Type B pancreatic cell (in vitro differentiated cells): ENCODE data around the gene INO80E. TPM values are rescaled to one million over a fixed set of nuclear protein-coding genes. Genes with fewer than 3 reads are reported as not detected.
"Not testable (repeated sequence)": the region's sequence is repeated elsewhere in the genome, so short reads cannot be mapped to it uniquely, and the experiment has no call there.

Experiments used
- DNase-seq: peaks from one replicate; pipeline ENCODE4 v3.0.0; 2021; ENCODE audit warnings: mixed read lengths; ENCODE audit not compliant: unreplicated experiment; ENCODE audit errors: extremely low spot score
- H3K27ac Mint-ChIP-seq: 2 replicates; pipeline ENCODE4 v1.8.0; 2021; ENCODE audit warnings: mild to moderate bottlenecking, mixed read lengths
- H3K27me3 Mint-ChIP-seq: 2 replicates; pipeline ENCODE4 v1.8.0; 2021; ENCODE audit warnings: mixed read lengths
- H3K36me3 Mint-ChIP-seq: 2 replicates; pipeline ENCODE4 v1.8.0; 2021; ENCODE audit warnings: mixed read lengths
- H3K4me1 Mint-ChIP-seq: one replicate; pipeline ENCODE4 v1.8.0; 2021; ENCODE audit warnings: mixed read lengths; ENCODE audit not compliant: unreplicated experiment
- H3K4me3 Mint-ChIP-seq: 2 replicates; pipeline ENCODE4 v1.8.0; 2021; ENCODE audit warnings: mild to moderate bottlenecking, mixed read lengths
- H3K9me3 Mint-ChIP-seq: 2 replicates; pipeline ENCODE4 v1.8.0; 2021; ENCODE audit warnings: mixed read lengths
- total RNA-seq: library from RNA; stranded (reverse); gene quantifications from 2 replicates; pipeline ENCODE4 v1.2.1, GENCODE V29; 2021; ENCODE audit warnings: low replicate concordance
- TF ChIP-seq, protein P1 (sequence below): fragments of 200-600 bp; sonication (generic); conservative IDR thresholded peaks from 2 replicates; pipeline ENCODE4 v1.5.0; 2021; ENCODE audit warnings: antibody characterized with exemption, mild to moderate bottlenecking

Gene INO80E
- total RNA-seq, 1 donor from 2014 or later: 78.7 TPM

DNA sequence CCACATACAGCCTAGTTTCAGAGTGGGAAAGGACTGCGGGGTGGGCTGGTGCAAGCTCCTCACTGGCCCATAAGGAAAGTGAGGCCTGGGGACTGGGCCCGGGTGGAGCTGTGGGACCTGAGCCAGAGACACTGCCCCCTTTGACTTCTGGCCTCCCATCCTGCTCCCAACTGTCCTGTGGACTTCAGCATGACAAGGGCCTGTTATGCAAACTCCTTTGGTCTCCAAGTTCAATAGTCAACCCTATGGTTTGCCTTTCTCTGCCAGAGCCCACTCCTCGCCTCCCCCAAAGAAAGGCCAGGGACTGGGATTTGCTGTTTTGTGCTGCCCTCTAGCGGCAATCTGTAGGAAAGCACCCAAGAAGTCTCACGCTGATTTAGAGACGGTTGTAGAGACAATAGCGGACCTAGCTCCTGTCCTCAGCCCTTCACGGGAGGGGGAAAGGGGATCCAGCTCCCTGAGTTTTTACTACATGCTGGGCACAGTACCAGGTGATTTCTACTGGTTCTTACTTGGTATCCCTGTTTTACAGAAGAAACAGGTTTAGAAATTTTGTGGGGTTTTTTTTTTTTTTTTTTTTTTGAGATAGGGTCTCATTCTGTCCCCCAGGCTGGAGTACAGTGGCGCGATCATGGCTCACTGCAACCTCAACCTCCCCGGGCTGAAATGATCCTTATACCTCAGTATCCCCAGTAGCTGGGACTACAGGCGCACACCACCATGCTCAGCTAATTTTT, 36.2 kb downstream of the INO80E start:
- H3K36me3 Mint-ChIP-seq: no peaks in the 10 kb centered on the region
- TF ChIP-seq, protein P1, sequence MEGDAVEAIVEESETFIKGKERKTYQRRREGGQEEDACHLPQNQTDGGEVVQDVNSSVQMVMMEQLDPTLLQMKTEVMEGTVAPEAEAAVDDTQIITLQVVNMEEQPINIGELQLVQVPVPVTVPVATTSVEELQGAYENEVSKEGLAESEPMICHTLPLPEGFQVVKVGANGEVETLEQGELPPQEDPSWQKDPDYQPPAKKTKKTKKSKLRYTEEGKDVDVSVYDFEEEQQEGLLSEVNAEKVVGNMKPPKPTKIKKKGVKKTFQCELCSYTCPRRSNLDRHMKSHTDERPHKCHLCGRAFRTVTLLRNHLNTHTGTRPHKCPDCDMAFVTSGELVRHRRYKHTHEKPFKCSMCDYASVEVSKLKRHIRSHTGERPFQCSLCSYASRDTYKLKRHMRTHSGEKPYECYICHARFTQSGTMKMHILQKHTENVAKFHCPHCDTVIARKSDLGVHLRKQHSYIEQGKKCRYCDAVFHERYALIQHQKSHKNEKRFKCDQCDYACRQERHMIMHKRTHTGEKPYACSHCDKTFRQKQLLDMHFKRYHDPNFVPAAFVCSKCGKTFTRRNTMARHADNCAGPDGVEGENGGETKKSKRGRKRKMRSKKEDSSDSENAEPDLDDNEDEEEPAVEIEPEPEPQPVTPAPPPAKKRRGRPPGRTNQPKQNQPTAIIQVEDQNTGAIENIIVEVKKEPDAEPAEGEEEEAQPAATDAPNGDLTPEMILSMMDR: peak; percentile 89
- H3K4me1 Mint-ChIP-seq: peaks cover 5% of the 10 kb centered on the region
- DNase-seq: no peak
- peak overlapping the region; percentile 79 for H3K4me3 Mint-ChIP-seq
- no peak overlapping the region for H3K27ac Mint-ChIP-seq
- H3K27me3 Mint-ChIP-seq: peaks cover 68% of the 10 kb centered on the region
- no peaks in the 10 kb centered on the region for H3K9me3 Mint-ChIP-seq

DNA sequence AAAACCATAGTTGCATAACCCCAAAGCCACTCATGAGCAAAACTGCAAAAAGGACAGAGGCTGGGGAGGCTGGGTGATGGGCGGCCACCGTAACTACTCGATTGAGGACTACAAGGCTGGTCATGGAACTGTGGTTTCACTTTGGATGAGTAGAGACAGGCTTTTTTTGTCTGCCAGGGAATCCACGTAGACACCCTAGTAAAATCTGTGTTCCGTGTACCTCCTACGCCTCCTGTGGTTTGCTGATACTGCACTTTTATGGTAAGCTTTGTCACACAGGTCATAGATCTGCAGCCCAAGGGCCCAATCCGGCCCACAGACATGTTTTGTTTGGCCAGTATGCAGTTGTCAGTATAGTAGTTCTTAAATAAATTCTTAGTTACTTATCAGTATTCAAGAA, 37.2 kb downstream of the INO80E start:
- no peaks in the 10 kb centered on the region for H3K36me3 Mint-ChIP-seq
- no peaks in the 10 kb centered on the region for H3K9me3 Mint-ChIP-seq
- DNase-seq: no peak
- peaks cover 66% of the 10 kb centered on the region for H3K27me3 Mint-ChIP-seq
- peaks cover 5% of the 10 kb centered on the region for H3K4me1 Mint-ChIP-seq
- no peak overlapping the region for H3K4me3 Mint-ChIP-seq
- TF ChIP-seq, protein P1: no peak
- H3K27ac Mint-ChIP-seq: no peak overlapping the region

DNA sequence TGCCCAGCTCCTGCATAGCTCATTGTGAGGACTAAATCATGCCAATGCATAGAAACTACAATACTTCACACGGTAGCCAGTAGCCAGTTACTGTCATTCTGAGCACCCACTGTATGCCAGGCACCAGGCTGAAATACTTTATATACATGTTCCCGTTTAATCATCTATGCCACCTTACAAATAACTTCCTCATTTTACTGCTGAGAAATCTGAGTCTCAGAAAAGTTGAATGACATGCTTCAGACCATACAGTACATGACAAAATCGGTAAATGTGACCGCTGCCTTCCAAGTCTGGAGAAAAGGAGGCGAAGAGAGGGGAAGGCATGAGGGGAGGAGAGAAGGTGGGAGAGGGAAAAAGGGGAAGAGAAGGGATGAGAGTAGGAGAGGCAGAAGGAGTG, 44.2 kb downstream of the INO80E start:
- H3K27me3 Mint-ChIP-seq: peaks cover 25% of the 10 kb centered on the region
- H3K4me3 Mint-ChIP-seq: no peak overlapping the region
- no peaks in the 10 kb centered on the region for H3K36me3 Mint-ChIP-seq
- no peaks in the 10 kb centered on the region for H3K4me1 Mint-ChIP-seq
- no peaks in the 10 kb centered on the region for H3K9me3 Mint-ChIP-seq
- no peak for DNase-seq
- TF ChIP-seq, protein P1: no peak
- H3K27ac Mint-ChIP-seq: no peak overlapping the region

DNA sequence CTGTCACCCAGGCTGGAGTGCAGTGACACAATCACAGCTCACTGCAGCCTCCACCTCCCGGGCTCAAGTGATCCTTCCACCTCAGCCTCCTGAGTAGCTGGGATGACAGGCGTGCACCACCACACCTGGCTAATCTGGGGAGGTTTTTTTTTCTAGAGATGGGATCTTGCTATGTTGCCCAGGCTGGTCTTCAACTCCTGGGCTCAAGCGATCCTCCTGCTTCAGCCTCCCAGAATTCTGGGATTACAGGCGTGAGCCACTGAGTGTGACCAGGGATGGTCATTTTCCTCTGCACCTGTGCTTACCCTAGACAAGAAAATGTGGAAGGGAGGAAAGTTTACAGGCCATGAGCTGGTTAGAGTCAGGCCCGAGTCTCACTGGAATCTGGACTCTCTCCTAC, 44.6 kb downstream of the INO80E start:
- DNase-seq, H3K9me3 Mint-ChIP-seq, H3K4me3 Mint-ChIP-seq, H3K36me3 Mint-ChIP-seq, H3K4me1 Mint-ChIP-seq, H3K27ac Mint-ChIP-seq: not testable (repeated sequence)
- H3K27me3 Mint-ChIP-seq: peaks cover 20% of the 10 kb centered on the region

DNA sequence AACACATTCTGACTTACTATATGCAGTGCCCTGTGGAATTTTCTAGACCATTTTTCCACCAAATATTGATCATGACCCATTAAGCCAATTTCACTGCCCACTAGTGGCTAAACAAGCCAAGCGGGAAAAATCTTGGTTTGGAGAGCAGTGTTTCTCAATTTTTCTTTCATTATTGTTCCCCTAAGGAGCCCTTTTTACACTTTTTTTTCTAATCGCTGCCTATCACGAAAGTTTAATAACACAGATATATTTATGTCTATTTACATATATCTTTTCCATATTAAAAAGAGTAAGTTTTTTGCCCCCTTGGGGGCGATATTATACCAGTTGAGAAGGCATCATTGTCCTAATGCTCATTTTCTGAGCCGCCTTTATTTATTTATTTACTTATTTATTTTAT, 45.8 kb downstream of the INO80E start:
- DNase-seq: no peak
- Mint-ChIP-seq H3K9me3 (no peaks in the 10 kb centered on the region), H3K27me3 (peaks cover 12% of the 10 kb centered on the region), H3K36me3 (no peaks in the 10 kb centered on the region), H3K4me1 (no peaks in the 10 kb centered on the region), H3K27ac (no peak overlapping the region), H3K4me3 (no peak overlapping the region)
- TF ChIP-seq, protein P1: peak; percentile 72

DNA sequence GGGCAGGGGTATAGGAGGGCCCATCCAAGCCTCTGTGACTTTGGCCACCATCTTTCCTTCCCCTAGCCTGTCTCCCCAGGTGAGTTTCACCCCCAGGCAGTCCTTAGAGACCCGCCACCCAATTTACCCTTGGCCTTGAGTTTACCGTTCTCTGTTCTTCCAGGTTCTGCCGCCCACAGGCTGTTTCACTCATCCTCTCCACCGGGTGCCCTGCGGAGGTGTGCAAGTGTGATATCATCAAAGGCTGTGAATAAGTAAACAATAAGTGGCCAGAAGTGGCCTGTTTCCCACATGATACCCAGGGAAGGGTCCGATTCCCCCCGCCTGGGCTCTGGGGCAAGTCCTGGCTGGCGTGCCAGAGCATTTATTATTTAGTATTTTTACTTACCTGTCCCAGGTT, 50.1 kb downstream of the INO80E start:
- Mint-ChIP-seq H3K9me3 (no peaks in the 10 kb centered on the region), H3K27me3 (no peaks in the 10 kb centered on the region), H3K27ac (no peak overlapping the region), H3K36me3 (no peaks in the 10 kb centered on the region), H3K4me3 (no peak overlapping the region), H3K4me1 (peaks cover 4% of the 10 kb centered on the region)
- TF ChIP-seq, protein P1: no peak
- DNase-seq: no peak
